Common myeloid progenitor, CD34-positive (primary cell): ENCODE results near the gene ACSL4.

Experiments
- CTCF ChIA-PET: fragments of 350-600 bp; sonication (Branson Sonifier 250); formaldehyde crosslinking; loops from one replicate; lab custom pipeline; 2021; ENCODE audit warnings: antibody characterized with exemption; lab: Charles Lee
- POLR2A ChIA-PET: fragments of 350-600 bp; sonication (Branson Sonifier 250); formaldehyde crosslinking; loops from one replicate; lab custom pipeline; 2021; ENCODE audit warnings: antibody characterized with exemption; lab: Charles Lee
- DNase-seq, 3 donors: peaks; one replicate each; pipeline versions ENCODE4 v3.0.0 to v3.0.0-alpha.2; 2013
- H3K27ac ChIP-seq, 2 experiments: 1 replicate in 1 of 2; 2 replicates in 1 of 2; pipeline ENCODE4 v1.7.0; 2013; ENCODE audit warnings: inconsistent platforms in 2 of 2, low read length in 2 of 2, mild to moderate bottlenecking in 2 of 2, low read depth in 1 of 2, moderate library complexity in 1 of 2; ENCODE audit not compliant: severe bottlenecking in 2 of 2, insufficient read depth in 1 of 2, poor library complexity in 1 of 2
- H3K27me3 ChIP-seq, 5 experiments: replicated peaks in 2 of 5; 1 replicate in 3 of 5; 2 replicates in 2 of 5; pipeline versions ENCODE4 v1.6.1 to v1.7.0; 2013; ENCODE audit warnings: low read length in 4 of 5, mild to moderate bottlenecking in 2 of 5, moderate library complexity in 2 of 5, inconsistent platforms in 1 of 5; ENCODE audit not compliant: insufficient read depth in 5 of 5, control insufficient read depth in 4 of 5
- H3K36me3 ChIP-seq, 4 experiments: 1 replicate in 2 of 4; 2 replicates in 2 of 4; pipeline versions ENCODE4 v1.6.1 to v1.7.0; 2013; ENCODE audit warnings: low read length in 3 of 4, control low read depth in 1 of 4, mild to moderate bottlenecking in 1 of 4; ENCODE audit not compliant: control insufficient read depth in 4 of 4, insufficient read depth in 4 of 4
- H3K4me1 ChIP-seq, 4 experiments: 1 replicate in 3 of 4; 2 replicates in 1 of 4; pipeline versions ENCODE4 v1.6.1 to v1.7.1; 2013; ENCODE audit warnings: low read length in 3 of 4, mild to moderate bottlenecking in 3 of 4, control low read depth in 1 of 4, inconsistent platforms in 1 of 4, moderate library complexity in 1 of 4; ENCODE audit not compliant: control insufficient read depth in 4 of 4, insufficient read depth in 4 of 4; ENCODE audit errors: control extremely low read depth in 1 of 4
- H3K4me3 ChIP-seq, 7 experiments: 1 replicate in 4 of 7; 2 replicates in 3 of 7; pipeline versions ENCODE4 v1.5.1 to v1.7.0; 2013; ENCODE audit warnings: mild to moderate bottlenecking in 7 of 7, low read length in 6 of 7, moderate library complexity in 6 of 7, inconsistent platforms in 2 of 7, low read depth in 2 of 7, control low read depth in 1 of 7; ENCODE audit not compliant: insufficient read depth in 4 of 7, control insufficient read depth in 1 of 7; ENCODE audit errors: extremely low read depth in 1 of 7
- H3K9me3 ChIP-seq, 5 experiments: 1 replicate in 4 of 5; 2 replicates in 1 of 5; pipeline versions ENCODE4 v1.6.1 to v1.7.1; 2013; ENCODE audit warnings: low read length in 4 of 5, mild to moderate bottlenecking in 2 of 5, inconsistent platforms in 1 of 5, low read depth in 1 of 5, moderate library complexity in 1 of 5; ENCODE audit not compliant: control insufficient read depth in 4 of 5, insufficient read depth in 2 of 5; ENCODE audit errors: control extremely low read depth in 1 of 5
- WGBS: methylation state at CpG from one replicate; pipeline ENCODE4 v1.1.5; 2013; ENCODE audit not compliant: insufficient coverage; 5-methylcytosine and 5-hydroxymethylcytosine counted together

The ACSL4 gene

DNA sequence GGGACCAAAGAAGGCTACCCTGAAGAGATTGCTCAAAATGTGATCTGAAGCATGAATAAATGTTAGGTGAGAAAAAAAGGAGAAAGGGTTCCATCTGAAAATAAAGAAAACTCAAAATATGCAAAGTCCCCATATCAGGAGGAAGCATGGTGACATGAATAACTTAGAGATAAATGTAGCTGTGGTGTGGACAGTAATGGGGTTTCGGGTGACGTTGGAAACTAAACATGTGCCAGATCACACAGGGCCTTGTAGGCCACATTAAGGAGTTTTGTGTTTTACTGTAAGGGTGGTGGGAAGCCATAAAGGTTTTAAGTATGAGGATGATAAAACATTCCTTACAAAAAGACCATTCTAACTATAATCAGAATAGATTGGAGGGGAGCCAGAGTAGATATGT is 40.3 kb upstream of the ACSL4 start:
- Histone ChIP-seq H3K4me3 (no peak overlapping the region), H3K36me3 (no peaks in the 10 kb centered on the region), H3K27ac (no peak overlapping the region), H3K9me3 (peaks cover 0 to 4% (median 0%) of the 10 kb centered on the region in 5 experiments), H3K27me3 (no peaks in the 10 kb centered on the region), H3K4me1 (peaks cover 0 to 3% (median 0%) of the 10 kb centered on the region in 4 experiments)
- POLR2A ChIA-PET, result no interaction called here
- 55% methylated on average over 2 of the region's 2 CpGs for WGBS
- DNase-seq, result peak; percentile 57 to 82 (median 65)
- CTCF ChIA-PET, result no interaction called here

- DNase-seq, result no peak
- Histone ChIP-seq H3K36me3 (no peaks in the 10 kb centered on the region), H3K4me1 (peaks cover 0 to 3% (median 0%) of the 10 kb centered on the region in 4 experiments), H3K9me3 (peaks cover 0 to 4% (median 0%) of the 10 kb centered on the region in 5 experiments), H3K27me3 (no peaks in the 10 kb centered on the region), H3K27ac (no peak overlapping the region), H3K4me3 (no peak overlapping the region)
- CTCF ChIA-PET, result no interaction called here
- no CpG with 5 or more reads among the region's 2 CpGs for WGBS
- POLR2A ChIA-PET, result no interaction called here
These were observed 37.7 kb upstream of the ACSL4 start for GRCh38 chrX:109770780-109771179.

DNA sequence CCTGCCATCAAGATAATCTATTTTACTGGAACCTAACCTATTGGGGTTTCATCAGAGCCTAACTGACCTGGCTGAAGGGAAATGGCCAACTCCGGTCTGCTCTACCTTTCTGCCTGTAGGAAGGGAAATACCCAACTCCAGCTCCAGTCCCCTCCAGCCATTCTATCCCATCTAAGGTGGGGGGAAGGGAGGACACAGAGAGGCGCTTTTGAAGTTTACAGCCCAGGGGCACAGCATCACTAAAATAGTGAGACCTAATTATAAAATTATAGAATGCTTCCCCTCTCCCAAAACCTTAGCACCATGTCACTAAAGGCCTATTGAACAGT is 27.8 kb upstream of the ACSL4 start:
- no peak for DNase-seq
- ChIA-PET CTCF (interaction anchor here (1.0 kb wide), 1 partner anchor 27 kb away, joined by 3 read pairs; no protein-coding TSS in a partner anchor), POLR2A (no interaction called here)
- Histone ChIP-seq H3K27ac (no peak overlapping the region), H3K4me1 (peaks cover 0 to 7% (median 3%) of the 10 kb centered on the region in 4 experiments), H3K4me3 (no peak overlapping the region), H3K27me3 (no peaks in the 10 kb centered on the region), H3K9me3 (no peaks in the 10 kb centered on the region), H3K36me3 (no peaks in the 10 kb centered on the region)
- WGBS, result 100% methylated on average over 1 of the region's 2 CpGs

DNA sequence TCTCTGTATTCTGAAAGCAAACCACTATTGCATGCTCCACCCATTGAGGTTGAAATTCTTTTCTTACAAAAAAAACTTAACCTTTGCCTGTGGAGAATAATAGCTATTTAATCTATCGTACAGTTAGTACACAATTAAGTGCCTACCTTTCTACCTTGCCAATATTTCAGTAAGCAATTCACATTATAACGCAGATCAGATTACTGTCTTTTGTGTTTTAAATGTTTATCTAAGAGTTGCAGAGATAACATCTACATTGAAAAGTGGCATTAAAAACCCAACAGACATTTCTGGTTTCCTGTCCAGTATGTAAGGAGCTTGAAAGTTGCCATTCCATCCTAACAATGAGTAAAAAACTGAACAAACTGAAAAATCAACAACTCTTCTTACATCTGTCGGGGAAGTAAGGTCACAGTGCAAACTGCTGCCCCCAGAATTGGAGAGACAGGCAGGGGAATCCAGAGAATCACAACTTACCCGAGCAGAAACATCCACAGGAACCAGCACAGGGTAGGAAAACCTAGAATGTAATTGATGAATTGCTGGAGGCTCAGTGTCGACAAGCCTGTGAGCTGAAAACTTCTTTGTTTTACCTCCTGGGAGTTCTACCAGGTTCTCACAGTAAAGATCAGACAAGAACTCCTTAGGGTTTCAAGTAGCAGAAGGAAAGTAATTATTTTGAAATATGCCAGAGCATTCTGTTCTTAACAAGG is 27.3 kb upstream of the ACSL4 start:
- WGBS, result 86% methylated on average over 1 of the region's 5 CpGs
- POLR2A ChIA-PET, result interaction anchor here (0.6 kb wide), 1 partner anchor 10 kb away, joined by 3 read pairs; no protein-coding TSS in a partner anchor
- CTCF ChIA-PET, result interaction anchor here (1.0 to 1.5 kb wide), 2 partner anchors 12 to 37 kb away, joined by 3 read pairs; no protein-coding TSS in a partner anchor

GRCh38 chrX:109753256-109753655 is 20.2 kb upstream of the ACSL4 start:
- POLR2A ChIA-PET, result no interaction called here

More for the DNA sequence above, 27.3 kb upstream of the ACSL4 start:
- Histone ChIP-seq H3K27ac (no peak overlapping the region), H3K27me3 (no peaks in the 10 kb centered on the region), H3K4me3 (no peak overlapping the region), H3K4me1 (peaks cover 0 to 7% (median 3%) of the 10 kb centered on the region in 4 experiments), H3K36me3 (no peaks in the 10 kb centered on the region), H3K9me3 (peaks cover 0 to 1% (median 0%) of the 10 kb centered on the region in 5 experiments)
- no peak for DNase-seq

GRCh38 chrX:109751698-109752097 is 18.6 kb upstream of the ACSL4 start:
- 100% methylated on average over 2 of the region's 2 CpGs for WGBS

More at GRCh38 chrX:109753256-109753655, 20.2 kb upstream of the ACSL4 start:
- Histone ChIP-seq H3K27me3 (no peaks in the 10 kb centered on the region), H3K4me1 (no peaks in the 10 kb centered on the region), H3K27ac (no peak overlapping the region), H3K9me3 (peaks cover 0 to 5% (median 0%) of the 10 kb centered on the region in 5 experiments), H3K4me3 (no peak overlapping the region), H3K36me3 (no peaks in the 10 kb centered on the region)
- WGBS, result no CpG with 5 or more reads among the region's 4 CpGs
- no peak for DNase-seq
- CTCF ChIA-PET, result no interaction called here

DNA sequence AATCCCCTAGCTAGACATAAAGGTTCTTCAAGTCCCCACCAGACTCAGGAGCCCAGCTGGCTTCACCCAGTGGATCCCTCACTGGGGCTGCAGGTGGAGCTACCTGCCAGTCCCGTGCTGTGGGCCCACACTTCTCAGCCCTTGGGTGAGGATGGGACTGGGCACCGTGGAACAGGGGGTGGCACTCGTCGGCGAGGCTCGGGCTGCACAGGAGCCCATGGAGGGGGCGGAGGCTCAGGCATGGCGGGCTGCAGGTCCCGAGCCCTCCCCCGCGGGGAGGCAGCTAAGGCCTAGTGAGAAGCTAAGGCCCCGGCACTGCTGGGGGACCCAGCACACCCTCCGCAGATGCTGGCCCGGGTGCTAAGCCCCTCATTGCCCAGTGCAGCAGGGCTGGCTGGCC is 16.1 kb upstream of the ACSL4 start:
- Histone ChIP-seq H3K36me3 (no peaks in the 10 kb centered on the region), H3K27me3 (no peaks in the 10 kb centered on the region), H3K4me3 (no peak overlapping the region), H3K27ac (no peak overlapping the region), H3K4me1 (no peaks in the 10 kb centered on the region), H3K9me3 (peaks cover 0 to under 1% (median 0%) of the 10 kb centered on the region in 5 experiments)
- CTCF ChIA-PET, result interaction anchor here (1.0 kb wide), 1 partner anchor 25 kb away, joined by 3 read pairs; no protein-coding TSS in a partner anchor
- 92% methylated on average over 10 of the region's 14 CpGs for WGBS
- no peak for DNase-seq
- POLR2A ChIA-PET, result no interaction called here

More at GRCh38 chrX:109751698-109752097, 18.6 kb upstream of the ACSL4 start:
- Histone ChIP-seq H3K9me3 (peaks cover 0 to 5% (median 0%) of the 10 kb centered on the region in 5 experiments), H3K4me1 (no peaks in the 10 kb centered on the region), H3K4me3 (no peak overlapping the region), H3K36me3 (no peaks in the 10 kb centered on the region), H3K27me3 (no peaks in the 10 kb centered on the region), H3K27ac (no peak overlapping the region)
- POLR2A ChIA-PET, result no interaction called here
- CTCF ChIA-PET, result no interaction called here
- no peak for DNase-seq
